Gastrocnemius medialis (tissue), 4 donors: Measurements from ENCODE around the gene ERCC6L2.

ENCODE experiments used
- POLR2A ChIP-seq, 2 donors: fragments of 450-650 bp; IDR thresholded peaks; one replicate each; pipeline ENCODE4 v1.6.1; 2017; ENCODE audit warnings: antibody characterized with exemption in 2 of 2, mild to moderate bottlenecking in 2 of 2, moderate library complexity in 2 of 2
- TF ChIP-seq, protein P1 (sequence below), 5 experiments: fragments of 450-650 bp in 3 of 5; fragments of 200-600 bp in 2 of 5; sonication (generic) in 2 of 5; IDR thresholded peaks in 4 of 5; conservative IDR thresholded peaks in 1 of 5; 1 replicate in 4 of 5; 2 replicates in 1 of 5; pipeline ENCODE4 v1.5.1; 2016 to 2019; ENCODE audit warnings: antibody characterized with exemption in 5 of 5, mild to moderate bottlenecking in 3 of 5, moderate library complexity in 3 of 5

DNA sequence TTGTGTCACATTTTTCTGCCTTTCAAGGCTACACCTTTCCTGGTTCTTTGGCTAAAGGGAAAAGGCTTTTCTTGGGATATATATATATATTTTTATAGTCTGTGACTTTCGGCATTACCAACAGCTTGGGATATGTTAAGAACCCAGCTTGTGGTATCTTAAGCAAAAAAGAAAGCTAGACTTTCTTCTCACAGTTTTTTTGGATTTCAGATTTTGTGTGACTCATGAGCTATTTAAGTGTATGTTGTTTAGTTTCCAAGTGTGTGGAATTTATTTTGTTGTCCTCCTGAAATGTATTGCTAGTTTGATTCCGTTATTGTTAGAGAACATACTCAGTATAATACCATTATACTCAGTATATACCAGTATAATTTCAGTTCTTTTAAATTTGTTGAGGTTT is 64.8 kb downstream of the ERCC6L2 start:
- TF ChIP-seq, protein P1, sequence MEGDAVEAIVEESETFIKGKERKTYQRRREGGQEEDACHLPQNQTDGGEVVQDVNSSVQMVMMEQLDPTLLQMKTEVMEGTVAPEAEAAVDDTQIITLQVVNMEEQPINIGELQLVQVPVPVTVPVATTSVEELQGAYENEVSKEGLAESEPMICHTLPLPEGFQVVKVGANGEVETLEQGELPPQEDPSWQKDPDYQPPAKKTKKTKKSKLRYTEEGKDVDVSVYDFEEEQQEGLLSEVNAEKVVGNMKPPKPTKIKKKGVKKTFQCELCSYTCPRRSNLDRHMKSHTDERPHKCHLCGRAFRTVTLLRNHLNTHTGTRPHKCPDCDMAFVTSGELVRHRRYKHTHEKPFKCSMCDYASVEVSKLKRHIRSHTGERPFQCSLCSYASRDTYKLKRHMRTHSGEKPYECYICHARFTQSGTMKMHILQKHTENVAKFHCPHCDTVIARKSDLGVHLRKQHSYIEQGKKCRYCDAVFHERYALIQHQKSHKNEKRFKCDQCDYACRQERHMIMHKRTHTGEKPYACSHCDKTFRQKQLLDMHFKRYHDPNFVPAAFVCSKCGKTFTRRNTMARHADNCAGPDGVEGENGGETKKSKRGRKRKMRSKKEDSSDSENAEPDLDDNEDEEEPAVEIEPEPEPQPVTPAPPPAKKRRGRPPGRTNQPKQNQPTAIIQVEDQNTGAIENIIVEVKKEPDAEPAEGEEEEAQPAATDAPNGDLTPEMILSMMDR (IDR thresholded peaks at IDR 0.05 in 4 of 5, conservative IDR thresholded peaks at IDR 0.05 in 1 of 5), result no peak
- TF ChIP-seq POLR2A (IDR thresholded peaks at IDR 0.05), result no peak
